AG04450 (cell line): ENCODE results near the gene RCN1. TPM values are rescaled to one million over a fixed set of nuclear protein-coding genes. Genes with fewer than 3 reads are reported as not detected.

Experiments
- CTCF ChIA-PET: fragments of 300-600, 350-600 bp; formaldehyde crosslinking; extraction: SDS; loops from one replicate; lab custom pipeline; 2022; ENCODE audit warnings: antibody characterized with exemption, inconsistent platforms; lab: Charles Lee
- POLR2A ChIA-PET: fragments of 350-600 bp; formaldehyde crosslinking; extraction: SDS; loops from one replicate; lab custom pipeline; 2021; ENCODE audit warnings: antibody characterized with exemption, inconsistent platforms; lab: Yijun Ruan, JAX
- DNase-seq: peaks from one replicate; pipeline ENCODE4 v3.0.0-alpha.2; 2011; ENCODE audit warnings: low read depth, low spot score
- H3K27ac ChIP-seq: one replicate; pipeline ENCODE4 v1.5.1; 2012; ENCODE audit warnings: low read depth, low read length, control low read depth
- H3K27me3 ChIP-seq: one replicate; pipeline ENCODE4 v1.6.0; 2012; ENCODE audit warnings: low read length; ENCODE audit not compliant: control insufficient read depth, insufficient read depth
- H3K4me3 ChIP-seq: 2 replicates; pipeline ENCODE4 v1.5.1; 2011; ENCODE audit warnings: mild to moderate bottlenecking, low read depth, low read length, control low read depth
- H3K9me3 ChIP-seq: 2 replicates; pipeline ENCODE4 v1.5.1; 2012; ENCODE audit warnings: low read length; ENCODE audit not compliant: control insufficient read depth, insufficient read depth
- CTCF ChIP-seq: IDR thresholded peaks from 2 replicates; pipeline ENCODE4 v1.5.1; 2011; ENCODE audit warnings: low read depth, low read length, control low read depth, inconsistent platforms
- polyA plus RNA-seq: library from polyadenylated mRNA; depleted of rRNA; stranded (reverse); fragments of >200 nt; gene quantifications from 2 replicates; pipeline ENCODE4 v1.2.3, GENCODE V29; 2011

The RCN1 gene
- polyA plus RNA-seq, 1 experiment, result 448 TPM

- H3K9me3 ChIP-seq, result no peaks in the 10 kb centered on the region
- TF ChIP-seq CTCF, result no peak
- ChIA-PET CTCF (no interaction called here), POLR2A (no interaction called here)
- H3K27me3 ChIP-seq, result peaks cover 2% of the 10 kb centered on the region
- no peak for DNase-seq
- H3K4me3 ChIP-seq, result no peak overlapping the region
- no peak overlapping the region for H3K27ac ChIP-seq
Measured at GRCh38 chr11:32079553-32079952, 11.3 kb upstream of the RCN1 start.

- no peak for DNase-seq
- Histone ChIP-seq H3K4me3 (no peak overlapping the region), H3K27ac (no peak overlapping the region), H3K27me3 (peaks cover 2% of the 10 kb centered on the region), H3K9me3 (no peaks in the 10 kb centered on the region)
- TF ChIP-seq CTCF, result no peak
- CTCF ChIA-PET, result interaction anchor here (2.0 to 3.8 kb wide), 2 partner anchors 9 to 95 kb away, joined by 10 to 14 read pairs; no protein-coding TSS in a partner anchor
- POLR2A ChIA-PET, result interaction anchor here (1.9 kb wide), 1 partner anchor 11 kb away, joined by 7 read pairs; the partner anchor contains the start of gene RCN1
Measured at GRCh38 chr11:32080361-32080980, 10.4 kb upstream of the RCN1 start.

- no peak for TF ChIP-seq CTCF
- CTCF ChIA-PET, result interaction anchor here (1.4 to 3.8 kb wide), 3 partner anchors 9 to 94 kb away, joined by 3 to 14 read pairs (median 10); no protein-coding TSS in a partner anchor
- Histone ChIP-seq H3K4me3 (no peak overlapping the region), H3K27ac (no peak overlapping the region), H3K27me3 (no peaks in the 10 kb centered on the region), H3K9me3 (no peaks in the 10 kb centered on the region)
- no peak for DNase-seq
- POLR2A ChIA-PET, result interaction anchor here (1.9 kb wide), 1 partner anchor 10 kb away, joined by 7 read pairs; the partner anchor contains the start of gene RCN1
Measured at GRCh38 chr11:32081129-32081641, 9.7 kb upstream of the RCN1 start.

- H3K4me3 ChIP-seq, result no peak overlapping the region
- CTCF ChIA-PET, result interaction anchor here (1.3 to 3.8 kb wide), 5 partner anchors 9 to 94 kb away, joined by 3 to 14 read pairs (median 5); no protein-coding TSS in a partner anchor
- no peaks in the 10 kb centered on the region for H3K9me3 ChIP-seq
- no peaks in the 10 kb centered on the region for H3K27me3 ChIP-seq
- H3K27ac ChIP-seq, result no peak overlapping the region
- no peak for TF ChIP-seq CTCF
- no peak for DNase-seq
- POLR2A ChIA-PET, result interaction anchor here (1.9 kb wide), 1 partner anchor 9 kb away, joined by 7 read pairs; the partner anchor contains the start of gene RCN1
Measured at GRCh38 chr11:32081901-32082300, 9.0 kb upstream of the RCN1 start.
